ENCODE data around the gene OSTC.

OSTC gene

DNA sequence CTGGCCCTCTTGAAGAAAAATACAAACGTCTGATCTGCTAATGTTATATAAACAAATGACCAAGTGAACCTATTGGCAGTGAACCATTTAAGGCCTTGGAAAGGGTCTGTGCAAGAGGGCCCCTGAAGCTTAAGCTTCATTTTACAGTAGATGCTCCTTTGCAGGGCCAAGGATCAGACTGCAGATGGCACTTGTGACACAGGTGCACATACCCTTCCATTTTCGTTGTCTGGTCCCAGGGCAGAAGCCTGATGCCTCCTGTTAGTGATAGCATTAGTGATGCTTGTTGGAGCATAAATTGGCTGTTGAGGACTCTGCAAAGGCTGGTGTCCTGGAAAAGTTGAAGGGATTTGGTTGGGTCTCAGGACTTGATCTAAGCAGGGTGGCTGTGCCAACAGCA is 65.9 kb downstream of the OSTC start:
- DNase-seq (ENCODE audit: low read depth), result no peak

DNA sequence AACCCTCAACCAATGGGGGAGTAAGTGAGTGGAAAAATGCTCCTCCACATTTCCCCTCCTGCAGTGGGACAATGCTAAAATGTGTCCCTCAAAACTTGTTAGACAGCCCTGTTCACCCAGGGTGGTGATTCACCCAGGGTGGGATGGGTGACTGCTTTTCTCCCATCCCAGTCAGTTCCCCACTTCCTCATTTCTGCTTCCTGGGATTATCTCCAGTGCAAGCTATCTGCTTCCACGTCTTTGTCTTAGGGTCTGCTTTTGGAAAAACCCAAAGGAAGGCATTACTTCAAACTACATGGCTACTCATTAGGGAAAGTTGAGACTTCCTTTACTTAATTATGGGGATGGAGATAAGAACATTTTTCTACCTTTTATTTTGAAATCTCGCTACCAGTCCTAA is 67.0 kb downstream of the OSTC start:
- DNase-seq (ENCODE audit: low read depth), result no peak

Measured in iris pigment epithelial cell (primary cell).